T47D (cell line): ENCODE data around the gene BBS2.
A peak's percentile ranks its signal among the peaks of the same experiment; 100 is the strongest.

ENCODE experiments used
- DNase-seq, 2 experiments: peaks; one replicate each; pipeline versions ENCODE4 v3.0.0 to v3.0.0-alpha.2; 2011 to 2012; ENCODE audit warnings: low read depth in 1 of 2, low spot score in 1 of 2
- JUND ChIP-seq: IDR thresholded peaks from 2 replicates; pipeline ENCODE4 v1.6.1; 2012; ENCODE audit warnings: low read depth
- in situ Hi-C: cut with HindIII; loops from 2 replicates; pipeline ENCODE4 v1.10.0; 2016; ENCODE audit warnings: low sequenced_read_pairs, low pct_unique_long_range_greater_than_20kb

The BBS2 gene

GRCh38 chr16:56451753-56452689 lies 67.8 kb downstream of the BBS2 start:
- no peak for TF ChIP-seq JUND
- in situ Hi-C loops: no loop called here
- DNase-seq: peak; percentile 22 to 47

GRCh38 chr16:56450986-56451752 lies 68.7 kb downstream of the BBS2 start, which contains the start of the genes NUDT21 and OGFOD1:
TSS of gene NUDT21 (minus strand) at chr16:56451332. CDS start at chr16:56451202, 130 bp downstream.
TSS of gene OGFOD1 (plus strand) at chr16:56451554. CDS start at chr16:56451613, 59 bp downstream.
- DNase-seq: peak; percentile 95 to 96
- TF ChIP-seq JUND: no peak
- in situ Hi-C loops: no loop called here

- no peak for DNase-seq
- TF ChIP-seq JUND: no peak
- in situ Hi-C loops: no loop called here
Measured at GRCh38 chr16:56450275-56450985, 69.4 kb downstream of the BBS2 start.

DNA sequence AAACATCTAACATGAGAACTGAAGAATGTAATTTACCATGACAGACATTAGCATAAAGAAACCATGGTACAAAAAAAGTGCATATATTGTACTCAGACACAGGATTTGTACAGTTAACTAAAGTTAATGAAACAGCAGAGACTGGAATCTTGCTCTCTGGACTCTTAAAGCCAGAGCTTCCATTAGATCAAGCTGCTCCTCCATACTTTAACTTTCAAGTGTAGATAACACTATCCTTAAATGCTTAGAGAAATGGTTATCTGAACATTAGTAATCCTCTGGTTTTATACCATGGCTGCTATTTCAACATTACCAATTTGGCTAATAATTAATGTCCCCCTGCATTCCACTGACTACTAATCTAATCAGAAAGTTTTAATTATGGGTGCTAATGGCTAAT lies 71.8 kb downstream of the BBS2 start:
- in situ Hi-C loops: no loop called here

GRCh38 chr16:56447286-56447685 lies 72.5 kb downstream of the BBS2 start:
- in situ Hi-C loops: no loop called here
- no peak for DNase-seq
- TF ChIP-seq JUND: no peak

More for the DNA sequence above, 71.8 kb downstream of the BBS2 start:
- DNase-seq: no peak
- TF ChIP-seq JUND: no peak

- no peak for DNase-seq
- in situ Hi-C loops: no loop called here
- TF ChIP-seq JUND: no peak
Measured at GRCh38 chr16:56438038-56438437, 81.8 kb downstream of the BBS2 start.

- no peak for DNase-seq
- TF ChIP-seq JUND: no peak
- in situ Hi-C loops: no loop called here
Measured at GRCh38 chr16:56436258-56436657, 83.6 kb downstream of the BBS2 start.
